GM10266 (cell line): Measurements from ENCODE around the gene MEF2C.

Experiments used
- DNase-seq: peaks from one replicate; pipeline ENCODE4 v3.0.0; 2012; ENCODE audit errors: extremely low spot score
- TF ChIP-seq, protein P1 (sequence below): IDR thresholded peaks from 2 replicates; pipeline ENCODE4 v1.5.1; 2012; ENCODE audit warnings: mild to moderate bottlenecking, low read depth; ENCODE audit not compliant: control insufficient read depth, insufficient read depth; ENCODE audit errors: missing control alignments

The MEF2C gene

DNA sequence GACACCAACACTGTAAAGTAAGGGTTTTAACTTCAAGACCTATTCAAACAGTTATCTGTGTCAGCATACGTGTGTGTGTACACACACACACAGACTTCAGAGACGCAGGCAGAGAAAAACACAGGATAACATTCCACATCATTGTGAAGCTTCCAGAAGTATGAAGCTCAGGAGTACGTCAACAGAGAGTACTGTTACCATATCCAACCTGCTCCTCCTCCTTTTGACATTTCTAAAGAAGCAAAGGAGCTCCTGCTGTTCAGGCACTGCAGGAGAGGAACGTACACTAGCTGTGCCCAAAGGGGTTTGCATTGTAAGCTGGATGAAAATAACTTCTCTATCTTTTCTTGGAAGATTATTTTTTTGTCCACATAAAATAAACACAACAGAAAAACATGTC, 180.7 kb downstream of the MEF2C start:
- DNase-seq: no peak
- TF ChIP-seq, protein P1, sequence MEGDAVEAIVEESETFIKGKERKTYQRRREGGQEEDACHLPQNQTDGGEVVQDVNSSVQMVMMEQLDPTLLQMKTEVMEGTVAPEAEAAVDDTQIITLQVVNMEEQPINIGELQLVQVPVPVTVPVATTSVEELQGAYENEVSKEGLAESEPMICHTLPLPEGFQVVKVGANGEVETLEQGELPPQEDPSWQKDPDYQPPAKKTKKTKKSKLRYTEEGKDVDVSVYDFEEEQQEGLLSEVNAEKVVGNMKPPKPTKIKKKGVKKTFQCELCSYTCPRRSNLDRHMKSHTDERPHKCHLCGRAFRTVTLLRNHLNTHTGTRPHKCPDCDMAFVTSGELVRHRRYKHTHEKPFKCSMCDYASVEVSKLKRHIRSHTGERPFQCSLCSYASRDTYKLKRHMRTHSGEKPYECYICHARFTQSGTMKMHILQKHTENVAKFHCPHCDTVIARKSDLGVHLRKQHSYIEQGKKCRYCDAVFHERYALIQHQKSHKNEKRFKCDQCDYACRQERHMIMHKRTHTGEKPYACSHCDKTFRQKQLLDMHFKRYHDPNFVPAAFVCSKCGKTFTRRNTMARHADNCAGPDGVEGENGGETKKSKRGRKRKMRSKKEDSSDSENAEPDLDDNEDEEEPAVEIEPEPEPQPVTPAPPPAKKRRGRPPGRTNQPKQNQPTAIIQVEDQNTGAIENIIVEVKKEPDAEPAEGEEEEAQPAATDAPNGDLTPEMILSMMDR: no peak

DNA sequence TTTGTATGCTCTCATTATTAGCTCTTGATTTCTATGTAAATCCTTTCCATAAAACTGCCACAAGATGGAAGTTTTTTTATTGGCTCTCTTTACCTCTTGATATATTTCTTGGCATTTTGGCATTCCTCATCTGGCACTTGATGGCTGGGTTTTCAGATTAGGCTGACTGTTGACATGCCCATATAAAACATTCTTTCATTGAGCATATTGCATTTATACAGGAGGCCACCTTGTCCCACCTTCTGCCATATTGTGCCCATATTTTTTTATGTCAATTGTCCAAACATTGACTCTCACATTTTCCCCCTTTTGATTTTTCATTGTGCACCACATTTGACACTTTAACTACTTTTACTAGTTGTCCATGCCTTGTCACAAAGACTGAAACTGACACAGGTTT, 182.9 kb downstream of the MEF2C start:
- TF ChIP-seq, protein P1: no peak
- DNase-seq: no peak

DNA sequence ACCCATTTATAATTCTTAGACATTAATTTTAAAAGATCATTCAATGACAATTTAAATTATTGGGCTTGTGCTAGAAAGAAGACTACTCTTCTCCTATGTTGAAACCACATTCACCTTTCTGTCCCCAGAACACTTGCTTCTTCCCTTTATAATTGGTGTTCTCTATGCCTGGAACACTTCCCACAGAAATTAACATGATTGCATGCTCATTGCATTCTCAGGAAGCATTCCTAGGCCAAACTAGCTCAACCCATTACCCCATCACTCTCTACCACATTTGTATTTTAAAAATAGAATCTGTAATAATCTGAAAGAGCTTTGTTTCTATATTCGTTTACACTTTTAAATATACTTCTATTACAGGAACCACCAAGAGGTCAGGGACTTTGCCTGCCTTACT, 184.7 kb downstream of the MEF2C start:
- DNase-seq: no peak
- TF ChIP-seq, protein P1: no peak

DNA sequence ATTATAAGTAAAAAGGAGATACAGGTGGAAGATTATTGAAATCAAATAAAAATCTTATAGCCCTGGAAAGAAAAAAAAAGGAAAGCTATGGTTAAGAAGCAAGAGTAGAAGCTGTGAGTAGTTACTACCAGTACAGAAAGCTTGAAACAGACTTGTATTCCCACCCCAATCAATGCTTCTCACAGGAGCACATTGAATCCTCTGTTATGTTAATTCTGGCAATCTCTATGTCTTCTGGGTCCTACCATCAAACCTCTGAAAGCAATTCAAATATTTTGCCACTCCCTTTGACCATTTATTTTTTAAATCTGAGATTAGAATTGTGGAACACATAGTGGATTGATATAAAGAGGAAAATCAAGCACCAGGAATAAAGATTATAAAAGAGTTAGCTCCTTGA, 186.5 kb downstream of the MEF2C start:
- TF ChIP-seq, protein P1: no peak
- DNase-seq: no peak

DNA sequence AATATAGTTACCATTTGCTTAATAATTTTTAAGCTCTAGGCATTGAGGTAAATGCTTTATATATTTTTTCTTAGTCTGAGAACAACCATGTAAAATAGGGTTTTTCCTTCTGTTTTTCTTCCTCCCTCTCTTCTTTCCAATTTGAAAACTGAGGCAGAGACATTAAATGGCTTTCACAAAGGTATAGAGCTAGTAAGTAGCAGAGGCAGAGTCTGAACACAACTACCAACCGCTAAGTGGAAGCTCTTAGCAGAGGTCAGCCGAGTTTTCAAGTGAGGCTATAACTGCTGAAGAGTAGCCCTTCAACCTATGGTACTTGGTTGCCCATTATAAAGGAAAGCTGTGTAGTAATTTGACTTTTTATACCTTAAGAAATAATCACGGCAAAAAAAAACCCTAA, 187.1 kb downstream of the MEF2C start:
- TF ChIP-seq, protein P1: no peak
- no peak for DNase-seq

DNA sequence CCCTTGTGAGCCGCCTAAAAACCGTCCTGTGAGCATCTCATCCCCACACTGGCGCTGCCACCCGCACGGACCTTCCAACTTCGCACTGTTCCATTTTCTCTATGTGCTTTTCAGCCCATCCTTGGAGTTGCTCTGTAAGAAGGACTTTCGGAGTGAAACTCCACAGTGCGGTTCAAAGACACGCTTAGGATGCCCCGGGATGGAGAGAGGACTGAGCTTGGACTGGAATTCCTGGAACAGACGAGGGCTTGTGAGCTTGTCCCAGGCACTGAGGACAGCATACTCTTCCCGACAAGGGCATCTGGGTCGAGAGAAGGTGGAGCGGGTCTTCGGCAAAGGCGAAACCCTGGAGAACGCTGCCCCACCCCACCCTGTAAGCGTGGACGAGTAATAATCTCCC, 187.8 kb downstream of the MEF2C start:
- DNase-seq: no peak
- TF ChIP-seq, protein P1: no peak

DNA sequence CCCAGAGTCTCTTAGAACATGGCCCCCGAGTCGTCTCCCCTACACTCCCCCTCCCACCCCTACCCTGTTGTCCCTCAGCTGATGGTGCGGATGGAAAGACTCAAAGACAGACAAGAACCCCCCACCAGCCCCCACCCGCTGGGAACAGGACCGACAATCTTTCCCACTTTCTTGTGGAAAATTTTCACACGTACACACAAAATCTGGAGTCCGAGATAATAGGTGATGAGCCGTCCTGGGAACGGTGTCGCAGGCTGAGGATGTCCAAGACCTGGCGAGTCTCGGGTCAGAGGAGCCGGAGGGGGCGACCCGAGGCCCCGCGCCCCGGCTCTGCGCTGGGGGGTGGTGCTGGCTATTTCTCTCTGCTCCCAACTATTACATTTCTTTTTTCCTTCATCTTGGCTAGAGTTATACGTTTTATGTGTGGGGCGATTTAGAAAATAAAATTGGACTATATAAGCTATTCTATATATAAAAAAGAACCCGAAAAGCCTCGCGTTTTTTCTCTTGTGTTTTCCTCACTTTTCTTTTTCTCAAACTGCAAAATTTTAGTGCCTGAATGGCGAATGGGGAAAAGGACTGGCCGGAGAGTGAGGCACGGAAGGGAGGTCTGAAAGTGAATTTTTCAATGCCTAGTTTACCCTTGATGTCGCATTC, 188.8 kb downstream of the MEF2C start:
- TF ChIP-seq, protein P1: no peak

More for the DNA sequence above, 188.8 kb downstream of the MEF2C start:
- DNase-seq: no peak
